Duodenal mucosa (tissue), 2 donors: ENCODE measurements around the gene CHKA.

Experiments
- H3K27ac ChIP-seq: one replicate; pipeline ENCODE4 v1.7.0; 2013; ENCODE audit warnings: low read depth, low read length
- H3K27me3 ChIP-seq, 2 donors: one replicate each; pipeline ENCODE4 v1.7.0; 2013; ENCODE audit warnings: low read length in 2 of 2, control low read depth in 1 of 2; ENCODE audit not compliant: insufficient read depth in 2 of 2, control insufficient read depth in 1 of 2
- H3K36me3 ChIP-seq, 2 donors: one replicate each; pipeline ENCODE4 v1.7.0; 2013; ENCODE audit warnings: low read length in 2 of 2, control low read depth in 1 of 2; ENCODE audit not compliant: insufficient read depth in 2 of 2, control insufficient read depth in 1 of 2
- H3K4me1 ChIP-seq, 2 donors: one replicate each; pipeline ENCODE4 v1.7.0; 2013; ENCODE audit warnings: low read length in 2 of 2, control low read depth in 1 of 2; ENCODE audit not compliant: insufficient read depth in 2 of 2, control insufficient read depth in 1 of 2
- H3K4me3 ChIP-seq, 2 donors: one replicate each; pipeline ENCODE4 v1.7.0; 2013; ENCODE audit warnings: low read length in 2 of 2, low read depth in 1 of 2
- H3K9ac ChIP-seq, 2 donors: one replicate each; pipeline ENCODE4 v1.7.0; 2013; ENCODE audit warnings: low read length in 2 of 2, low read depth in 1 of 2
- H3K9me3 ChIP-seq, 2 donors: one replicate each; pipeline ENCODE4 v1.7.0; 2013; ENCODE audit warnings: low read length in 2 of 2, control low read depth in 1 of 2; ENCODE audit not compliant: control insufficient read depth in 1 of 2

The CHKA gene

GRCh38 chr11:68145120-68145866 is 24.1 kb upstream of the CHKA start:
- Histone ChIP-seq H3K9me3 (no peaks in the 10 kb centered on the region), H3K27ac (no peak overlapping the region), H3K27me3 (no peaks in the 10 kb centered on the region), H3K4me3 (no peak overlapping the region), H3K9ac (no peak overlapping the region), H3K4me1 (peaks cover 33 to 54% of the 10 kb centered on the region in 2 donors), H3K36me3 (no peaks in the 10 kb centered on the region)

GRCh38 chr11:68143310-68143689 is 22.1 kb upstream of the CHKA start:
- H3K9me3 ChIP-seq = no peaks in the 10 kb centered on the region
- no peak overlapping the region for H3K9ac ChIP-seq
- no peaks in the 10 kb centered on the region for H3K27me3 ChIP-seq
- H3K27ac ChIP-seq = no peak overlapping the region
- H3K36me3 ChIP-seq = no peaks in the 10 kb centered on the region
- H3K4me3 ChIP-seq = no peak overlapping the region
- H3K4me1 ChIP-seq = peaks cover 28 to 47% of the 10 kb centered on the region in 2 donors

DNA sequence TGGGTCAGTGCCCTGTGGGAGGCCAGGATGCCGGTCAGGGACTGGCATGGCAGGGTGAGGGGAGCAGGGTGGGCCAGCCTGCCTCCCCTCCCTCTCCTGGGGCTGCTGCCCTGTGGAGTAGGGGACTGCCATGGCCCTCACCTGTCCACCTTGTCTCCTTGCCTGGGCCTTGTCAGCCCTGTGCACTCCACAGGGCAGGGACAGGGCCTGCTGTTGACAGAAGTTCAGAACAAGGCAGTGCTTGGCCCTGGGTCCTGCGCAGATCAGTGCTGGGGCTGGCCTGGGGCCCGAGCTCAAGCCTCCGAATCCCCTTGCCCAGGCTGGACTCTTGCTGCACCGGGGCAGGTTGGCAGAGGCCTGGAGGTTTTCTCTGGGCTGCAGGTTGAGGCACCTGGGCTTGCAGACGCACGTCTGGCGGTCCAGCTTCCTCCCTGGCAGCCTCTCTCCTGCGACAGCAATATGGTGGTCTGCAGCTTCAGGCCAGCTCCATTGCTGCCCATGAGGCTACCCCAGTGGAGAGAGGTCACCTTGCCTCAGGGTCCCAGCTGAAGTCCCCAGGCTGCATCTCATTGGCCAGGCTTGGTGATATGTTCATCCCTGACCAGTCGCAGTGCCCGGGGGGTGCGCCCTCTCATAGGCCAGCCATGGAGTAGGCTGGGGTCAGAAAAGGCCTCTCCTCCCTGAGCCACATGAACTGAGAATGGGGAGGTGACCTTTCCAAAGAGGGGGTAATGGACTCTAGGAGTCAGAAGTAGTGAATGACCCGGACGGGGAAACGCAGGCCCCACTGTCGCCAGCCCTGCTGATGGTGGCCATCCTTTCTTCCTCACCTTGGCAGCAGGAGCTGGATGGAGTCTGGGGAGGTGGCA is 21.5 kb upstream of the CHKA start:
- Histone ChIP-seq H3K4me3 (no peak overlapping the region), H3K9ac (no peak overlapping the region), H3K27me3 (no peaks in the 10 kb centered on the region), H3K27ac (no peak overlapping the region), H3K9me3 (no peaks in the 10 kb centered on the region), H3K4me1 (peaks cover 28 to 47% of the 10 kb centered on the region in 2 donors), H3K36me3 (no peaks in the 10 kb centered on the region)

DNA sequence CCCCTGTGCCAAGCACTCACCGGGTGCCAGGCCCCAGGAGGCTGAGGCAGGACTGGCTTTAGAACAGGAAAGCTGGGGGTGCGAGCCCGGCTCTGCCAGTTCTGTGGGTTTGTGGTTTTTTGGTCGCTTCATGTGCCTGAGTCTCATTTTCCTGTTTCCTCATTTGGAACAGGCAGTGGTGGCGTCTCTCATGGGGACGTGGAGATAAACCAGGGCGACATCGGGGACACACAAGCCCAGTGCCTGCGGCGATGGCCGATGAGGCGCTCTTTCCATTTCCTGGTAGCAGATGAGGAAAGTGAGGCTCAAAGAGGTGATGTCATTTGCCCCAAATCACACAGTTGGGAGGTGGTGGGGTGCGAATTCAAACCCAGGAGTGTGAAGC is 20.8 kb upstream of the CHKA start:
- Histone ChIP-seq H3K9ac (no peak overlapping the region), H3K4me1 (peaks cover 22 to 40% of the 10 kb centered on the region in 2 donors), H3K9me3 (no peaks in the 10 kb centered on the region), H3K4me3 (no peak overlapping the region), H3K27me3 (no peaks in the 10 kb centered on the region), H3K36me3 (no peaks in the 10 kb centered on the region), H3K27ac (no peak overlapping the region)

DNA sequence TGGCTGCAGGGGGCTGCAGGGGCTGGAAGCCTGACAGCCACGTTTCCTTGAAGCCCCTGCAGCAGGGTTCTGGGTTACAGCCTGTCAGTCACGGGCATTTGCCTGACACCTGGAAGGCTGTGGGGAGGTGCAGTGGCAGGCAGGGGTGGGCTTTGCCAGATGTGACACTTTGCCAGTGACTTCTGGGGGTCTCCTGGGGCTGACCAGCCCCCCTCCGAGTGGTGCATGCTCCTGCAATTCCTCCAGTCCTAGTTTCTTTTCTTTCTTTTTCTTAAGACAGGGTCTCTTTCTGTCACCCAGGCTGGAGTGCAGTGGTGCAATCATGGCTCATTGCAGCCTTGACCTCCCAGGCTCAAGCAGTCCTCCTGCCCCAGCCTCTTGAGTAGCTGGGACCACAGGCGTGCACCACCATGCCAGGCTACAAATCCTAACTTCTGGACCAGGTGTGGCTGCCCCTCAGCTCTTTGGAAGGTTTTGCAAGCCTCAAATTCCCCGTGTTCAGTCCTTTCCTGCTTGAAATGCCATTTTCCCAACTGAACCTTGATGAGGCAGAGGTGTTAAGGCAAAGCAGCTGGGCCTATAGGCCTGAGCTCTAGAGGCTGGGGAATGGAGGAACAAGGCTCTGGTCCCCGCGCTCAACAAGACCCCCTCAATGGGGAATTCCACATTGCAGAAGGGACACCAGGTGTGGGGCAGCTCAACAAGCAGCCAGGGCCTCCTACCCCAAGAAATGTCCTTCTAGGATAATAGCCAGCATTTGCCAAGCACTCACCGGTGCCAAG is 20.2 kb upstream of the CHKA start:
- Histone ChIP-seq H3K36me3 (no peaks in the 10 kb centered on the region), H3K27me3 (no peaks in the 10 kb centered on the region), H3K9ac (no peak overlapping the region), H3K4me1 (peaks cover 16 to 34% of the 10 kb centered on the region in 2 donors), H3K4me3 (no peak overlapping the region), H3K27ac (no peak overlapping the region), H3K9me3 (no peaks in the 10 kb centered on the region)

DNA sequence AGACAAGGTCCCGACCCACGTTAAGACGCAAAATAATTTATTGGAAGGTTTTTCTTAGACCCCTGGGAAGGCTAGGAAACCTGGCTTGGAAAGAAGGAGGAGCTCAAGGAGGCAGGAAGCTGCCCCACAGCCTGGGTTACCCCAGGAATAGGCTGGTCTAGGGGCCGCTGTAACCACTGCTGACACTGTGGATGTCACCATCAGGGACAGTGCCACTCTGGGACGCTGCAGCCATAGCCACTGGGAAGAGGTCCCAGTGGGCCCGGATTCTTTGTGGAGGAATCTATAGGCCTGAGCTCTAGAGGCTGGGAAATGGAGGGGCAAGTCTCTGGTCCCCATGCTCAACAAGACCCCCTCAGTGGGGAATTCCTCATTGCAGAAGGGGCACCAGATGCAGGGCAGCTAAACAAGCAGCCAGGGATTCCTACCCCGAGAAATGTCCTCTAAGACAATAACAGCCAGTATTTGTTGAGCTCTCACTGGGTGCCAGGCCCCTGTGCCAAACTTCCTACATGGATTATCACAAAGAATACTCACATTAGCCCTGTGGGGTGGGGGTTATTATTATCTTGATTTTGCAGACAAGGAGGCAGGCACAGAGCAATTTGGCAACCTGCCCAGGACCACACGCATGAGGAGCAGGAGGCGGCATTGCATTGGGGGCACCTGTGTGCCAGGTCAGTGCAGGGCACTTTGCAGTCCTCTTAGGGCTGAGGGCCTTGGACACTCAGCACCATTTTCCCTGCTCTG is 19.5 kb upstream of the CHKA start:
- H3K27me3 ChIP-seq = no peaks in the 10 kb centered on the region
- no peaks in the 10 kb centered on the region for H3K36me3 ChIP-seq
- peaks cover 10 to 29% of the 10 kb centered on the region in 2 donors for H3K4me1 ChIP-seq
- H3K9me3 ChIP-seq = no peaks in the 10 kb centered on the region
- no peak overlapping the region for H3K27ac ChIP-seq
- no peak overlapping the region for H3K9ac ChIP-seq
- H3K4me3 ChIP-seq = no peak overlapping the region

DNA sequence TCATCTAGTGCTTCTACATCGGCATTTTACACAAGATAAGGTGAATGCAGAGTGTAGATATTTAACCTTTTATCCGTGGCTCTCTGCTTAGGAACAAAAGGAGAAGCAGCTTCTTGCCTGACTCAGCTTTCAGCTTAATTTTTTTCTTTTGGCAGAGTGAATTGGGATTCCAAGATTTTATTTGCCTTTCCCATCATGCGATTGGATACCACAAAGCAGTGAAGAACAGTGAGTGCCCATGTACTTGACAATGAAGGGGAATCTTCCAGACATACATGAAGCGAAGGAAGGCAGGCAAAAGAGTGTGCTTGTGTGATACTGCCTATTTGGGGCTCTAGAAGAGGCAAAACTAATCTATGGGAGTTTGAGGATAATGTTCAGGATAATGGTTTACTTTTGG is 17.0 kb upstream of the CHKA start:
- H3K4me3 ChIP-seq = no peak overlapping the region

GRCh38 chr11:68137833-68138232 is 16.6 kb upstream of the CHKA start:
- no peak overlapping the region for H3K9ac ChIP-seq
- no peak overlapping the region for H3K27ac ChIP-seq
- no peaks in the 10 kb centered on the region for H3K27me3 ChIP-seq
- no peaks in the 10 kb centered on the region for H3K9me3 ChIP-seq
- H3K36me3 ChIP-seq = no peaks in the 10 kb centered on the region
- H3K4me1 ChIP-seq = peaks cover 6 to 21% of the 10 kb centered on the region in 2 donors
- no peak overlapping the region for H3K4me3 ChIP-seq

More for the DNA sequence above, 17.0 kb upstream of the CHKA start:
- Histone ChIP-seq H3K27ac (no peak overlapping the region), H3K36me3 (no peaks in the 10 kb centered on the region), H3K27me3 (no peaks in the 10 kb centered on the region), H3K4me1 (peaks cover 6 to 21% of the 10 kb centered on the region in 2 donors), H3K9me3 (no peaks in the 10 kb centered on the region), H3K9ac (no peak overlapping the region)

DNA sequence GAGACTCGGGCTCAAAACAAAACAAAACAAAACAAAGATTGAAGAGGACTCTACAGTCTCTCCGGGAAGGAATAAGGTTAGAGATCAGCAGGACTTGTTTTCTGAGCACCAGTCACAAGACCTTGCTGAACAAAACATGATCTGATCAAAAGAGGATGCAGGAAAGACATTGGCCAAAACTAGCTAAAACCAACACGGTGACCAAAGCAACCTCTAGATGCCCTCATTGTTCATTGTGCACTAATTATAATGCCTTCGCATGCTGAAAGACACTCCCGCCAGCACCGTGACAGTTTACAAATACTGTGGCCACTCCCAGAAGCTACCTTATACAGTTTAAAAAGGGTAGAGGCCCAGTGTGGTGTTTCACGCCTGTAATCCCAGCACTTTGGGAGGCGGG is 15.7 kb upstream of the CHKA start:
- Histone ChIP-seq H3K9me3 (no peaks in the 10 kb centered on the region), H3K36me3 (no peaks in the 10 kb centered on the region), H3K9ac (no peak overlapping the region), H3K27me3 (no peaks in the 10 kb centered on the region), H3K4me1 (peaks cover 6 to 12% of the 10 kb centered on the region in 2 donors), H3K4me3 (no peak overlapping the region), H3K27ac (no peak overlapping the region)
